ENCODE data around the gene TBC1D8. TPM values are rescaled to one million over a fixed set of nuclear protein-coding genes. Genes with fewer than 3 reads are reported as not detected.

The TBC1D8 gene
- polyA plus RNA-seq, 3 donors, result 16.1 to 78.0 (median 22.4) TPM

DNA sequence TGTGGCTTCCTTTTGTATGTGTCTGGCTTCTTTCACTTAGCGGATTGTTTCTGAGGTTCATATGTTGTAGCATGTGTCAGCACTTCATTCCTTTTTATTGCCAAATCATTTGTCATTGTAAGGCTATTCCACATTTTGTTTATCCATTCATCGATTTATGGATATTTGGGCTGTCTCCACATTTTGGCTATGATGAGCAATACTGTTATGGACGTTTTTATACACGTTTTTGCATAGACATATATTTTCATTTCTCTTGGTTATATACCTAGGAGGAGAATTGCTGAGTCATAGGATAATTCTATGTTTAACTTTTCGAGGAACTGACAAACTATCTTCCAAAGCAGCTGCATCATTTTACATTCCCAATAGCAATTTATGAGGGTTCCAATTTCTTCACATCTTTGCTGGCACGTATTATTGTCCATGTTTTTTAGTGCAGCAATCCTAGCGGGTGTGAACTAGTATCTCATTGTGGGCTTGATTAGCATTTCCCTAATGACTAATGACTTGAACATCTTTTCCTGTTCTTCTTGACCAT is 48.1 kb upstream of the TBC1D8 start:
- TF ChIP-seq, protein P1, sequence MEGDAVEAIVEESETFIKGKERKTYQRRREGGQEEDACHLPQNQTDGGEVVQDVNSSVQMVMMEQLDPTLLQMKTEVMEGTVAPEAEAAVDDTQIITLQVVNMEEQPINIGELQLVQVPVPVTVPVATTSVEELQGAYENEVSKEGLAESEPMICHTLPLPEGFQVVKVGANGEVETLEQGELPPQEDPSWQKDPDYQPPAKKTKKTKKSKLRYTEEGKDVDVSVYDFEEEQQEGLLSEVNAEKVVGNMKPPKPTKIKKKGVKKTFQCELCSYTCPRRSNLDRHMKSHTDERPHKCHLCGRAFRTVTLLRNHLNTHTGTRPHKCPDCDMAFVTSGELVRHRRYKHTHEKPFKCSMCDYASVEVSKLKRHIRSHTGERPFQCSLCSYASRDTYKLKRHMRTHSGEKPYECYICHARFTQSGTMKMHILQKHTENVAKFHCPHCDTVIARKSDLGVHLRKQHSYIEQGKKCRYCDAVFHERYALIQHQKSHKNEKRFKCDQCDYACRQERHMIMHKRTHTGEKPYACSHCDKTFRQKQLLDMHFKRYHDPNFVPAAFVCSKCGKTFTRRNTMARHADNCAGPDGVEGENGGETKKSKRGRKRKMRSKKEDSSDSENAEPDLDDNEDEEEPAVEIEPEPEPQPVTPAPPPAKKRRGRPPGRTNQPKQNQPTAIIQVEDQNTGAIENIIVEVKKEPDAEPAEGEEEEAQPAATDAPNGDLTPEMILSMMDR (IDR thresholded peaks at IDR 0.05), result no peak
- Histone ChIP-seq H3K4me2 (replicated peaks; ENCODE audit: extremely low read depth, low read length, poor library complexity, severe bottlenecking) (no peak overlapping the region), H4K20me1 (ENCODE audit: insufficient read depth, low read length) (no peaks in the 10 kb centered on the region), H3K4me3 (replicated peaks in 1 of 3; ENCODE audit: low read depth in 2 of 3, low read length in 3 of 3) (no peak overlapping the region), H3K36me3 (replicated peaks in 1 of 2; ENCODE audit: control insufficient read depth in 1 of 2, insufficient read depth in 2 of 2, low read length in 2 of 2) (no peaks in the 10 kb centered on the region), H3K9me3 (replicated peaks in 1 of 2; ENCODE audit: control insufficient read depth in 1 of 2, insufficient read depth in 1 of 2, low read length in 2 of 2) (no peaks in the 10 kb centered on the region), H3K4me1 (ENCODE audit: control insufficient read depth in 1 of 2, insufficient read depth in 2 of 2, low read length in 2 of 2) (peaks cover 20 to 28% of the 10 kb centered on the region in 2 donors), H3K79me2 (ENCODE audit: insufficient read depth, low read length) (no peaks in the 10 kb centered on the region), H3K27me3 (ENCODE audit: control insufficient read depth in 2 of 2, insufficient read depth in 2 of 2, low read length in 2 of 2) (no peaks in the 10 kb centered on the region), H2AFZ (ENCODE audit: insufficient read depth, low read depth, low read length, poor library complexity, severe bottlenecking) (no peak overlapping the region), H3K9ac (ENCODE audit: insufficient read depth, low read length, poor library complexity, severe bottlenecking) (no peak overlapping the region), H3K27ac (ENCODE audit: low read depth in 1 of 2, low read length in 2 of 2) (no peak overlapping the region)
- H3K4me1 Mint-ChIP-seq, result peaks cover 31% of the 10 kb centered on the region
- no peaks in the 10 kb centered on the region for H3K9me3 Mint-ChIP-seq
- no peak for DNase-seq
- peaks cover 0 to 2% of the 10 kb centered on the region in 2 donors for H3K36me3 Mint-ChIP-seq
- intact Hi-C loops (cut with micrococcal nuclease), result loop anchor here in 1 of 2 donors (10.0 kb wide), 1 partner anchor 85 kb away; no protein-coding TSS in a partner anchor
- no CpG with 5 or more reads among the region's 7 CpGs for WGBS (ENCODE audit: insufficient coverage)
- peaks cover 0 to 4% (median 3%) of the 10 kb centered on the region in 3 donors for H3K27me3 Mint-ChIP-seq (ENCODE audit: low read depth in 3 of 3)
- H3K27ac Mint-ChIP-seq, result peak overlapping the region in 1 of 7 donors; percentile 13
- H3K4me3 Mint-ChIP-seq, result no peak overlapping the region

DNA sequence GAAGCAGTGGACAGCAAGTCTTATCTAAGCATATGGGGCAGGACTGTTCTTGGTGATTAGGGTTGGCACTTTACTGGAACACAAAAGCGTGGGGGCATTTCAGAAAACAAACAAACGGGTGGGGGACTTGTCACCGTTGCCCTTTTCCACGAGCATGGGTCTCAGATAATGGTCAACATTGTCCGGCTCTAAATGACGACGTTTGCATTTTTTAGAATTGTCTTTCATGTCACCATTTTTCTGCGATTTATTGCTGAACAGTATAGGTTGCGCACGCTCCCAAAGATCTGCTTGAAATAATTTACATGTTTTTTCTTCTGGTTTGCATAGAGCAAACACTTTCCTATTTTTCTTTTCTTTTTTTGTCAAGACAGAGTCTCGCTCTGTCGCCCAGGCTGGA is 46.6 kb upstream of the TBC1D8 start:
- 94% methylated on average over 10 of the region's 12 CpGs for WGBS (ENCODE audit: insufficient coverage)

More for the DNA sequence above, 46.6 kb upstream of the TBC1D8 start:
- Histone ChIP-seq H3K27me3 (ENCODE audit: control insufficient read depth in 2 of 2, insufficient read depth in 2 of 2, low read length in 2 of 2) (no peaks in the 10 kb centered on the region), H3K4me3 (replicated peaks in 1 of 3; ENCODE audit: low read depth in 2 of 3, low read length in 3 of 3) (no peak overlapping the region), H3K4me1 (ENCODE audit: control insufficient read depth in 1 of 2, insufficient read depth in 2 of 2, low read length in 2 of 2) (peaks cover 20 to 28% of the 10 kb centered on the region in 2 donors), H3K27ac (ENCODE audit: low read depth in 1 of 2, low read length in 2 of 2) (no peak overlapping the region), H3K9me3 (replicated peaks in 1 of 2; ENCODE audit: control insufficient read depth in 1 of 2, insufficient read depth in 1 of 2, low read length in 2 of 2) (no peaks in the 10 kb centered on the region), H3K36me3 (replicated peaks in 1 of 2; ENCODE audit: control insufficient read depth in 1 of 2, insufficient read depth in 2 of 2, low read length in 2 of 2) (no peaks in the 10 kb centered on the region), H3K79me2 (ENCODE audit: insufficient read depth, low read length) (no peaks in the 10 kb centered on the region), H4K20me1 (ENCODE audit: insufficient read depth, low read length) (no peaks in the 10 kb centered on the region), H3K9ac (ENCODE audit: insufficient read depth, low read length, poor library complexity, severe bottlenecking) (no peak overlapping the region), H3K4me2 (replicated peaks; ENCODE audit: extremely low read depth, low read length, poor library complexity, severe bottlenecking) (no peak overlapping the region), H2AFZ (ENCODE audit: insufficient read depth, low read depth, low read length, poor library complexity, severe bottlenecking) (no peak overlapping the region)
- H3K27ac Mint-ChIP-seq, result no peak overlapping the region
- peaks cover 0 to 2% of the 10 kb centered on the region in 2 donors for H3K36me3 Mint-ChIP-seq
- intact Hi-C loops (cut with micrococcal nuclease), result loop anchor here in 1 of 2 donors (10.0 kb wide), 1 partner anchor 83 kb away; no protein-coding TSS in a partner anchor
- no peaks in the 10 kb centered on the region for H3K9me3 Mint-ChIP-seq
- peaks cover 0 to 3% (median 1%) of the 10 kb centered on the region in 3 donors for H3K27me3 Mint-ChIP-seq (ENCODE audit: low read depth in 3 of 3)
- TF ChIP-seq, protein P1 (IDR thresholded peaks at IDR 0.05), result no peak
- peaks cover 31% of the 10 kb centered on the region for H3K4me1 Mint-ChIP-seq
- DNase-seq, result no peak
- H3K4me3 Mint-ChIP-seq, result no peak overlapping the region

All from CD14-positive monocyte (primary cell).